Keratinocyte (primary cell): ENCODE measurements around the gene GON7.

Experiments
- EZH2 ChIP-seq: IDR thresholded peaks from one replicate; pipeline ENCODE4 v1.6.1; 2012; ENCODE audit warnings: inconsistent platforms, mild to moderate bottlenecking, low read length, moderate library complexity
- TF ChIP-seq, protein P1 (sequence below), 3 experiments: IDR thresholded peaks in 1 of 3; conservative IDR thresholded peaks in 1 of 3; optimal IDR thresholded peaks in 1 of 3; 2 replicates in 2 of 3; 3 replicates in 1 of 3; pipeline versions ENCODE3 to v1.5.1; 2011; ENCODE audit warnings: low read length in 3 of 3, mild to moderate bottlenecking in 3 of 3, moderate library complexity in 2 of 3, control low read depth in 1 of 3, inconsistent platforms in 1 of 3; ENCODE audit not compliant: insufficient read depth in 2 of 3; ENCODE audit errors: extremely low read depth in 1 of 3

DNA sequence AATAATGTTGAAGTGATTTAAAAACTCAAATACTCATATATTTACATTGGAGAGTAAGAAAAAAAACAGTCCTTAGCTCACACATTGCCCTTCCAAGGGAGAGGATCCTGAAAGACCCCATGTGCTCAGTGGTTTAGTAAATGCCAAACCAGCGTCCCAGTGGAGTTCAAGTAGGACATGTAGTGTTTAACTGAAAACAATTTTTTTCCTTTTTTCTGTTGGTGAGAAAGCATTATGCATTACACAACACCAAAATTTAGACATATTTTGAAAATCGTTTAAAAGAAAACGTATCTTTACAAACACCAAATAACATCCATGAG is 33.8 kb upstream of the GON7 start:
- TF ChIP-seq, protein P1, sequence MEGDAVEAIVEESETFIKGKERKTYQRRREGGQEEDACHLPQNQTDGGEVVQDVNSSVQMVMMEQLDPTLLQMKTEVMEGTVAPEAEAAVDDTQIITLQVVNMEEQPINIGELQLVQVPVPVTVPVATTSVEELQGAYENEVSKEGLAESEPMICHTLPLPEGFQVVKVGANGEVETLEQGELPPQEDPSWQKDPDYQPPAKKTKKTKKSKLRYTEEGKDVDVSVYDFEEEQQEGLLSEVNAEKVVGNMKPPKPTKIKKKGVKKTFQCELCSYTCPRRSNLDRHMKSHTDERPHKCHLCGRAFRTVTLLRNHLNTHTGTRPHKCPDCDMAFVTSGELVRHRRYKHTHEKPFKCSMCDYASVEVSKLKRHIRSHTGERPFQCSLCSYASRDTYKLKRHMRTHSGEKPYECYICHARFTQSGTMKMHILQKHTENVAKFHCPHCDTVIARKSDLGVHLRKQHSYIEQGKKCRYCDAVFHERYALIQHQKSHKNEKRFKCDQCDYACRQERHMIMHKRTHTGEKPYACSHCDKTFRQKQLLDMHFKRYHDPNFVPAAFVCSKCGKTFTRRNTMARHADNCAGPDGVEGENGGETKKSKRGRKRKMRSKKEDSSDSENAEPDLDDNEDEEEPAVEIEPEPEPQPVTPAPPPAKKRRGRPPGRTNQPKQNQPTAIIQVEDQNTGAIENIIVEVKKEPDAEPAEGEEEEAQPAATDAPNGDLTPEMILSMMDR (optimal IDR thresholded peaks at IDR 0.05 in 1 of 3, IDR thresholded peaks at IDR 0.05 in 1 of 3, conservative IDR thresholded peaks at IDR 0.05 in 1 of 3; ENCODE audit: extremely low read depth in 1 of 3, insufficient read depth in 2 of 3, low read length in 3 of 3), result no peak
- TF ChIP-seq EZH2, result no peak
